A549 (cell line): ENCODE results near the gene FBRSL1. TPM values are rescaled to one million over a fixed set of nuclear protein-coding genes. Genes with fewer than 3 reads are reported as not detected.

ENCODE experiments used
- ATAC-seq, 2 experiments: fragments of 200-7000 bp in 1 of 2; fragments of >200 bp in 1 of 2; cut with Nextera tagmentation in 1 of 2; cut with Tn5 transposase in 1 of 2; 3 replicates each; pipeline versions ENCODE4 v1.8.0 to v1.9.1; 2018 to 2020; ENCODE audit warnings: mild to moderate bottlenecking in 1 of 2, moderate library complexity in 1 of 2
- CTCF ChIA-PET: fragments of 300-600 bp; sonication (Branson Sonifier 250); formaldehyde crosslinking; extraction: SDS; loops from one replicate; lab custom pipeline; 2021; ENCODE audit warnings: antibody characterized with exemption, inconsistent platforms; lab: Yijun Ruan, JAX
- POLR2A ChIA-PET: fragments of 350-600 bp; formaldehyde crosslinking; extraction: SDS; loops from one replicate; lab custom pipeline; 2021; ENCODE audit warnings: antibody characterized with exemption, inconsistent platforms; lab: Yijun Ruan, JAX
- DNase-seq, 2 experiments: peaks; one replicate each; pipeline versions ENCODE4 v3.0.0 to v3.0.0-alpha.2; 2011 to 2016; ENCODE audit warnings: low read depth in 1 of 2, low spot score in 1 of 2
- FAIRE-seq: peaks from 2 replicates; lab custom pipeline; 2011; peaks lifted over from hg19 to GRCh38; lab: Jason Lieb, UNC
- H3K27ac ChIP-seq, 2 experiments: fragments of >200 bp; sonication (Bioruptor Twin); formaldehyde crosslinking; 3 replicates each; pipeline ENCODE4 v1.5.1; 2016 to 2017
- H3K4me1 ChIP-seq: fragments of >200 bp; sonication (Bioruptor Twin); formaldehyde crosslinking; 3 replicates; pipeline ENCODE4 v1.6.1; 2016
- H3K4me2 ChIP-seq: fragments of >200 bp; sonication (Bioruptor Twin); formaldehyde crosslinking; 3 replicates; pipeline ENCODE4 v1.6.1; 2016
- H3K4me3 ChIP-seq: fragments of >200 bp; sonication (Bioruptor Twin); formaldehyde crosslinking; 3 replicates; pipeline ENCODE4 v1.5.1; 2016
- H3K9me3 ChIP-seq: fragments of >200 bp; sonication (Bioruptor Twin); formaldehyde crosslinking; 3 replicates; pipeline ENCODE4 v1.6.1; 2016
- CBX2 ChIP-seq: fragments of 200-600 bp; sonication (generic); IDR thresholded peaks from 2 replicates; pipeline ENCODE4 v1.6.1; 2016; ENCODE audit warnings: low read depth, mild to moderate bottlenecking, borderline replicate concordance
- CEBPB ChIP-seq, 2 experiments: fragments of >200 bp in 1 of 2; sonication (Bioruptor Twin) in 1 of 2; formaldehyde crosslinking in 1 of 2; IDR thresholded peaks; 2 replicates each; pipeline ENCODE4 v1.6.1; 2012 to 2016
- EHF ChIP-seq: fragments of 250-450 bp; sonication (Bioruptor Pico); IDR thresholded peaks from 2 replicates; pipeline ENCODE4 v1.5.0; 2020; ENCODE audit warnings: mild to moderate bottlenecking
- FOSB ChIP-seq: fragments of 250-450 bp; sonication (Bioruptor Pico); IDR thresholded peaks from 2 replicates; pipeline ENCODE4 v1.5.0; 2020; ENCODE audit warnings: mild to moderate bottlenecking, moderate library complexity
- FOXS1 ChIP-seq: fragments of 250-450 bp; sonication (Bioruptor Pico); IDR thresholded peaks from 2 replicates; pipeline ENCODE4 v1.5.0; 2020; ENCODE audit warnings: mild to moderate bottlenecking, moderate library complexity
- HOXB13 ChIP-seq: fragments of 250-450 bp; sonication (Bioruptor Pico); IDR thresholded peaks from 2 replicates; pipeline ENCODE4 v1.5.0; 2020; ENCODE audit warnings: low read depth, mild to moderate bottlenecking, moderate library complexity
- JUNB ChIP-seq: fragments of >200 bp; sonication (Bioruptor Twin); formaldehyde crosslinking; IDR thresholded peaks from 2 replicates; pipeline ENCODE4 v1.6.1; 2016
- MAZ ChIP-seq: fragments of 150-350 bp; IDR thresholded peaks from 2 replicates; pipeline ENCODE4 v1.6.1; 2014; ENCODE audit warnings: antibody characterized with exemption, low read depth, low read length, borderline replicate concordance
- MYC ChIP-seq: IDR thresholded peaks from 2 replicates; pipeline ENCODE4 v1.6.1; 2012; ENCODE audit warnings: mild to moderate bottlenecking, inconsistent platforms, low read length, improper control_type of control experiment, borderline replicate concordance
- NFE2L2 ChIP-seq: fragments of 150-350 bp; conservative IDR thresholded peaks from 2 replicates; pipeline ENCODE4 v1.6.1; 2014; ENCODE audit warnings: low read length
- POLR2AphosphoS2 ChIP-seq: conservative IDR thresholded peaks from 2 replicates; pipeline ENCODE4 v1.6.1; 2012; ENCODE audit warnings: low read length, improper control_type of control experiment, inconsistent platforms
- RCOR1 ChIP-seq: fragments of 150-350 bp; IDR thresholded peaks from 2 replicates; pipeline ENCODE4 v1.6.1; 2014; ENCODE audit warnings: antibody characterized with exemption, low read length, low read depth
- ZSCAN20 ChIP-seq: fragments of 250-450 bp; sonication (Bioruptor Pico); IDR thresholded peaks from 2 replicates; pipeline ENCODE4 v1.8.0; 2022; ENCODE audit warnings: mild to moderate bottlenecking, moderate library complexity
- WGBS: methylation state at CpG from one replicate; pipeline ENCODE4 v1.1.6; 2017; ENCODE audit errors: missing lambda C conversion rate; 5-methylcytosine and 5-hydroxymethylcytosine counted together
- polyA plus RNA-seq, 4 experiments: library from polyadenylated mRNA; depleted of rRNA in 3 of 4; stranded (reverse); fragments of >200 nt; fragmentation: RNase III in 1 of 4; extraction: RNeasy Plus Mini Kit Qiagen cat#74134 plus additional on column Dnase treatment in 1 of 4; gene quantifications; 2 replicates in 3 of 4; 3 replicates in 1 of 4; pipeline ENCODE4 v1.2.3, GENCODE V29; 2011 to 2017
- TF ChIP-seq, protein P1 (sequence below): fragments of 200-600 bp; sonication (generic); IDR thresholded peaks from 2 replicates; pipeline ENCODE4 v1.6.1; 2016; ENCODE audit warnings: antibody characterized with exemption, mild to moderate bottlenecking, moderate library complexity
- TF ChIP-seq, protein P2 (sequence below): IDR thresholded peaks from 2 replicates; pipeline ENCODE4 v1.6.1; 2012; ENCODE audit warnings: low read depth, borderline replicate concordance
- TF ChIP-seq, protein P3 (sequence below): fragments of 450-650 bp; IDR thresholded peaks from 2 replicates; pipeline ENCODE4 v1.6.1; 2014; ENCODE audit warnings: antibody characterized with exemption
- TF ChIP-seq, protein P4 (sequence below): fragments of 250-450 bp; sonication (Bioruptor Pico); IDR thresholded peaks from 2 replicates; pipeline ENCODE4 v1.5.0; 2021; ENCODE audit warnings: mild to moderate bottlenecking, moderate library complexity, borderline replicate concordance

The FBRSL1 gene
- polyA plus RNA-seq, 2 of the 4 experiments (the other 2 are of a cell fraction): 3.0 to 32.8 TPM

DNA sequence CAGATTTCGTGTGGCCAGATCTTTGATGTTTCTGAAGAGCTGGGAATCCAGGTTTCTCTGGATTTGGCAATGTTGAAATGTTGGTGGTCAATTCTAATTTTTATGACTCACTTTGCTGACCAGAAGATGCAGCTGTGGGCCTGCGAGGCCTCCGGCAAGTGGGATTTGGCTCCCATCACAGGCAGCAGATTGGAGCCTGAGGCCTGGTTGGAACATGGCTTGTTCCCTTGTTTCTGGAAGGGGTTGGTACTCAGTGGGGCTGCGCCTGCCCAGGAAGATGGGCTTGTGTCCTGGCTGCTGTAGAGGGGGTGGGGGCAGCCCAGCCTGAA, 23.1 kb downstream of the FBRSL1 start:
- Histone ChIP-seq H3K4me3 (no peak overlapping the region), H3K27ac (no peak overlapping the region), H3K4me2 (no peak overlapping the region), H3K4me1 (no peaks in the 10 kb centered on the region), H3K9me3 (no peaks in the 10 kb centered on the region; the same call in 2 of the 3 replicates)
- ChIA-PET POLR2A (no interaction called here), CTCF (interaction anchor here (0.9 to 2.5 kb wide), 4 partner anchors 11 to 99 kb away, joined by 4 to 8 read pairs (median 4); no protein-coding TSS in a partner anchor)
- no peak for DNase-seq
- TF ChIP-seq POLR2AphosphoS2 (no peak), ZSCAN20 (CRISPR knock-in tag) (no peak), MYC (no peak), CEBPB (IDR thresholded peaks at IDR 0.05) (no peak), NFE2L2 (no peak), MAZ (no peak), FOXS1 (CRISPR knock-in tag) (no peak), HOXB13 (no peak), FOSB (CRISPR knock-in tag) (no peak), EHF (CRISPR knock-in tag) (no peak)
- TF ChIP-seq, protein P1, sequence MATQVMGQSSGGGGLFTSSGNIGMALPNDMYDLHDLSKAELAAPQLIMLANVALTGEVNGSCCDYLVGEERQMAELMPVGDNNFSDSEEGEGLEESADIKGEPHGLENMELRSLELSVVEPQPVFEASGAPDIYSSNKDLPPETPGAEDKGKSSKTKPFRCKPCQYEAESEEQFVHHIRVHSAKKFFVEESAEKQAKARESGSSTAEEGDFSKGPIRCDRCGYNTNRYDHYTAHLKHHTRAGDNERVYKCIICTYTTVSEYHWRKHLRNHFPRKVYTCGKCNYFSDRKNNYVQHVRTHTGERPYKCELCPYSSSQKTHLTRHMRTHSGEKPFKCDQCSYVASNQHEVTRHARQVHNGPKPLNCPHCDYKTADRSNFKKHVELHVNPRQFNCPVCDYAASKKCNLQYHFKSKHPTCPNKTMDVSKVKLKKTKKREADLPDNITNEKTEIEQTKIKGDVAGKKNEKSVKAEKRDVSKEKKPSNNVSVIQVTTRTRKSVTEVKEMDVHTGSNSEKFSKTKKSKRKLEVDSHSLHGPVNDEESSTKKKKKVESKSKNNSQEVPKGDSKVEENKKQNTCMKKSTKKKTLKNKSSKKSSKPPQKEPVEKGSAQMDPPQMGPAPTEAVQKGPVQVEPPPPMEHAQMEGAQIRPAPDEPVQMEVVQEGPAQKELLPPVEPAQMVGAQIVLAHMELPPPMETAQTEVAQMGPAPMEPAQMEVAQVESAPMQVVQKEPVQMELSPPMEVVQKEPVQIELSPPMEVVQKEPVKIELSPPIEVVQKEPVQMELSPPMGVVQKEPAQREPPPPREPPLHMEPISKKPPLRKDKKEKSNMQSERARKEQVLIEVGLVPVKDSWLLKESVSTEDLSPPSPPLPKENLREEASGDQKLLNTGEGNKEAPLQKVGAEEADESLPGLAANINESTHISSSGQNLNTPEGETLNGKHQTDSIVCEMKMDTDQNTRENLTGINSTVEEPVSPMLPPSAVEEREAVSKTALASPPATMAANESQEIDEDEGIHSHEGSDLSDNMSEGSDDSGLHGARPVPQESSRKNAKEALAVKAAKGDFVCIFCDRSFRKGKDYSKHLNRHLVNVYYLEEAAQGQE: no peak
- TF ChIP-seq, protein P2, sequence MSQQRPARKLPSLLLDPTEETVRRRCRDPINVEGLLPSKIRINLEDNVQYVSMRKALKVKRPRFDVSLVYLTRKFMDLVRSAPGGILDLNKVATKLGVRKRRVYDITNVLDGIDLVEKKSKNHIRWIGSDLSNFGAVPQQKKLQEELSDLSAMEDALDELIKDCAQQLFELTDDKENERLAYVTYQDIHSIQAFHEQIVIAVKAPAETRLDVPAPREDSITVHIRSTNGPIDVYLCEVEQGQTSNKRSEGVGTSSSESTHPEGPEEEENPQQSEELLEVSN: no peak
- TF ChIP-seq, protein P3, sequence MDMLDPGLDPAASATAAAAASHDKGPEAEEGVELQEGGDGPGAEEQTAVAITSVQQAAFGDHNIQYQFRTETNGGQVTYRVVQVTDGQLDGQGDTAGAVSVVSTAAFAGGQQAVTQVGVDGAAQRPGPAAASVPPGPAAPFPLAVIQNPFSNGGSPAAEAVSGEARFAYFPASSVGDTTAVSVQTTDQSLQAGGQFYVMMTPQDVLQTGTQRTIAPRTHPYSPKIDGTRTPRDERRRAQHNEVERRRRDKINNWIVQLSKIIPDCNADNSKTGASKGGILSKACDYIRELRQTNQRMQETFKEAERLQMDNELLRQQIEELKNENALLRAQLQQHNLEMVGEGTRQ: no peak
- FAIRE-seq: no peak
- ATAC-seq: no peak
- WGBS: 91% methylated on average over 4 of the region's 4 CpGs

DNA sequence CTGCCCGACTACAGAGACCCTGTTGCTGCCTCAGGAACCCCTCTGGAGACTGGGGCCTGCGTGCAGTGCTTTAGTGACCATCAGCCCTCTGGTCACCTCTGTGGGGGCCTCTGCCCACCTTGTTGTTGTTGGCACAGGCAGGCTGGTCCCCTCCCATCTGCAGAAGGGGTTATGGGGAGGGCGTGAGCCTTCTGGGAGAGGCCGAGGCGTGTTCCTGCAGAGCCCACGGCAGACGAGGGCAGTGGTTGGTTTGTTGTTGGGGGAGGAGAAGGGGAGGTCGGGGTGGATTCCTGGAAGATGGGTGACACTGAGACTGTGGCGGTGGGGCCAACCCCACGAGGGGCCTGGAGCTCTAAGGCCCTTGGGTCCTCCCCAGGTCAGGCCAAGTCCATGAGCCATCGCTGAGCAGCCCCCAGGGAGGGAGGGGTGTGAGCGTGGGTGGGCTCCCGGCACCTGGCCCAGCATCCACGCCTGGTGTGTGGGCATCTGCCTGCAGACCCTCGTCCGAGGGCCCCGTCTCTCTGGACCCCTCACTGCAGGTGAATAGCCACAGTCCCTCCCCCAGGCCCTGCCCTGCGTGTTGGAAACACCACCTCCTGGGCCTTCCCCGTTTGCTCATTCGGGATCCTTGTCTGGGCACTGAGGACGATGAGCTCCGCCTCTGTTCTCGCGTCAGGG, 23.6 kb downstream of the FBRSL1 start:
- ChIA-PET CTCF (interaction anchor here (0.6 to 2.5 kb wide), 5 partner anchors 10 to 100 kb away, joined by 4 to 15 read pairs (median 4); no protein-coding TSS in a partner anchor), POLR2A (no interaction called here)
- H3K4me3 ChIP-seq: no peak overlapping the region
- 95% methylated on average over 15 of the region's 24 CpGs for WGBS
- H3K9me3 ChIP-seq: peaks cover 2% of the 10 kb centered on the region; the same call in 2 of the 3 replicates
- FAIRE-seq (no peak), DNase-seq (no peak), ATAC-seq (no peak)
- H3K4me2 ChIP-seq: no peak overlapping the region
- no peak overlapping the region for H3K27ac ChIP-seq
- no peak for TF ChIP-seq JUNB
- no peak for TF ChIP-seq MAZ
- TF ChIP-seq RCOR1: no peak
- TF ChIP-seq, protein P4, sequence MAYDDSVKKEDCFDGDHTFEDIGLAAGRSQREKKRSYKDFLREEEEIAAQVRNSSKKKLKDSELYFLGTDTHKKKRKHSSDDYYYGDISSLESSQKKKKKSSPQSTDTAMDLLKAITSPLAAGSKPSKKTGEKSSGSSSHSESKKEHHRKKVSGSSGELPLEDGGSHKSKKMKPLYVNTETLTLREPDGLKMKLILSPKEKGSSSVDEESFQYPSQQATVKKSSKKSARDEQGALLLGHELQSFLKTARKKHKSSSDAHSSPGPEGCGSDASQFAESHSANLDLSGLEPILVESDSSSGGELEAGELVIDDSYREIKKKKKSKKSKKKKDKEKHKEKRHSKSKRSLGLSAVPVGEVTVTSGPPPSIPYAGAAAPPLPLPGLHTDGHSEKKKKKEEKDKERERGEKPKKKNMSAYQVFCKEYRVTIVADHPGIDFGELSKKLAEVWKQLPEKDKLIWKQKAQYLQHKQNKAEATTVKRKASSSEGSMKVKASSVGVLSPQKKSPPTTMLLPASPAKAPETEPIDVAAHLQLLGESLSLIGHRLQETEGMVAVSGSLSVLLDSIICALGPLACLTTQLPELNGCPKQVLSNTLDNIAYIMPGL (CRISPR knock-in tag): no peak
- no peak for TF ChIP-seq CBX2
- no peaks in the 10 kb centered on the region for H3K4me1 ChIP-seq
